Esophagus muscularis mucosa (tissue), 3 donors: Measurements from ENCODE around the gene RBM44.

Experiments used
- EP300 ChIP-seq: sonication (generic); formaldehyde crosslinking; IDR thresholded peaks from one replicate; pipeline ENCODE4 v1.6.1; 2017; ENCODE audit warnings: antibody characterized with exemption
- TF ChIP-seq, protein P1 (sequence below), 3 experiments: fragments of 200-600 bp in 2 of 3; fragments of 450-650 bp in 1 of 3; sonication (generic) in 2 of 3; IDR thresholded peaks; one replicate each; pipeline ENCODE4 v1.5.1; 2017 to 2019; ENCODE audit warnings: antibody characterized with exemption in 3 of 3, mild to moderate bottlenecking in 2 of 3, moderate library complexity in 1 of 3

DNA sequence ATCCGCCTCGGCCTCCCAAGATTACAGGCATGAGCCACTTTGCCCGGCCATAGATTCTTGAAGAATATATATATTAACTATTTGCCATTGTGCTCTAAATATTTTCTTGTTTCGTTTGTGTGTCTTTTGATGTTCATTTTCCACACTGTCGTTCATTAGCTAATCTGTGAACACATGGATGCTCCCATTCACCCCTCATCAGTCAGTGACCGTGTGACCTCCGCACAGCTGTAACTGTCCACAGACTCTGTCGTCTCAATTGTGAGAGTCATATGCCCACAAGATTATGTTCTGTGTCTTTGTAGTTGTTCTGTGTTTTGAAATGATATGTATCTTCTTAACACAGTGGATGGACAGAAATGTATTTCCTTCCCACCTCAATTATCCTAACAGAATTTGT lies 90.4 kb downstream of the RBM44 start:
- TF ChIP-seq, protein P1, sequence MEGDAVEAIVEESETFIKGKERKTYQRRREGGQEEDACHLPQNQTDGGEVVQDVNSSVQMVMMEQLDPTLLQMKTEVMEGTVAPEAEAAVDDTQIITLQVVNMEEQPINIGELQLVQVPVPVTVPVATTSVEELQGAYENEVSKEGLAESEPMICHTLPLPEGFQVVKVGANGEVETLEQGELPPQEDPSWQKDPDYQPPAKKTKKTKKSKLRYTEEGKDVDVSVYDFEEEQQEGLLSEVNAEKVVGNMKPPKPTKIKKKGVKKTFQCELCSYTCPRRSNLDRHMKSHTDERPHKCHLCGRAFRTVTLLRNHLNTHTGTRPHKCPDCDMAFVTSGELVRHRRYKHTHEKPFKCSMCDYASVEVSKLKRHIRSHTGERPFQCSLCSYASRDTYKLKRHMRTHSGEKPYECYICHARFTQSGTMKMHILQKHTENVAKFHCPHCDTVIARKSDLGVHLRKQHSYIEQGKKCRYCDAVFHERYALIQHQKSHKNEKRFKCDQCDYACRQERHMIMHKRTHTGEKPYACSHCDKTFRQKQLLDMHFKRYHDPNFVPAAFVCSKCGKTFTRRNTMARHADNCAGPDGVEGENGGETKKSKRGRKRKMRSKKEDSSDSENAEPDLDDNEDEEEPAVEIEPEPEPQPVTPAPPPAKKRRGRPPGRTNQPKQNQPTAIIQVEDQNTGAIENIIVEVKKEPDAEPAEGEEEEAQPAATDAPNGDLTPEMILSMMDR (IDR thresholded peaks at IDR 0.05): no peak
- TF ChIP-seq EP300: no peak
